HL-60 (cell line): ENCODE results near the gene HSPB3.

Source experiments
- DNase-seq, 2 experiments: peaks; one replicate each; pipeline ENCODE4 v3.0.0-alpha.2; 2010 to 2020; ENCODE audit warnings: low read depth in 1 of 2, low spot score in 1 of 2
- H3K27ac ChIP-seq: fragments of 250-450 bp; sonication (Bioruptor Pico); replicated peaks from 2 replicates; pipeline ENCODE4 v1.5.1; 2020; ENCODE audit warnings: mild to moderate bottlenecking, moderate library complexity
- H3K27me3 ChIP-seq: fragments of 250-450 bp; sonication (Bioruptor Pico); 2 replicates; pipeline ENCODE4 v1.5.1; 2021; ENCODE audit warnings: mild to moderate bottlenecking, moderate library complexity; ENCODE audit not compliant: insufficient read depth, poor library complexity, severe bottlenecking
- H3K4me3 ChIP-seq: replicated peaks from 2 replicates; pipeline ENCODE4 v1.5.1; 2011; ENCODE audit warnings: mild to moderate bottlenecking, control low read depth, low read length; ENCODE audit not compliant: insufficient read depth
- GABPA ChIP-seq: IDR thresholded peaks from 2 replicates; pipeline ENCODE4 v1.6.1; 2012; ENCODE audit warnings: low read depth
- POLR2AphosphoS5 ChIP-seq: IDR thresholded peaks from 2 replicates; pipeline ENCODE4 v1.6.1; 2012; ENCODE audit warnings: low read depth
- REST ChIP-seq: IDR thresholded peaks from 2 replicates; pipeline ENCODE4 v1.6.1; 2012; ENCODE audit warnings: low read depth; ENCODE audit not compliant: insufficient replicate concordance
- SPI1 ChIP-seq: IDR thresholded peaks from 2 replicates; pipeline ENCODE4 v1.6.1; 2012; ENCODE audit warnings: low read depth, mild to moderate bottlenecking, borderline replicate concordance
- TF ChIP-seq, protein P1 (sequence below): IDR thresholded peaks from one replicate; pipeline ENCODE4 v1.5.1; 2011; ENCODE audit warnings: low read length, control low read depth, inconsistent platforms; ENCODE audit not compliant: insufficient read depth

HSPB3 gene

DNA sequence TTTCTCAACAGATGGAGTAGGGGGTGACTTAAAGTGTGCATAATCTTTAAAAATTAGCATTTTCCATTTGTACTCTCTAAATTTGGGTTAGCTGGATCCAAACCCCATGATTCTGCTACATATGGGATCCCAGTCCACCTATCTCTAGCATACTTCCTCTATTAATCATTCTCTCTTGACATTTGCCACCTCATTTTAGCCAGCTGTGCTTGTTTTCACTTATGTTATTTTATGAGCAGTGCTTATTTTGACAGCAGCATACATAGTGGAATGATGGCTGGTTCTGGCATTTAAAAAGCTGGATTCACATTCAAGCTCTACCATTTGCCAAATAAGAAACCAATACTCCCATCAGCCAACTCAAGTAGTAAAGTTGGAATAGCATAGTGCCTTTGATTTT, 39.5 kb downstream of the HSPB3 start:
- no peak overlapping the region for H3K27ac ChIP-seq
- TF ChIP-seq, protein P1, sequence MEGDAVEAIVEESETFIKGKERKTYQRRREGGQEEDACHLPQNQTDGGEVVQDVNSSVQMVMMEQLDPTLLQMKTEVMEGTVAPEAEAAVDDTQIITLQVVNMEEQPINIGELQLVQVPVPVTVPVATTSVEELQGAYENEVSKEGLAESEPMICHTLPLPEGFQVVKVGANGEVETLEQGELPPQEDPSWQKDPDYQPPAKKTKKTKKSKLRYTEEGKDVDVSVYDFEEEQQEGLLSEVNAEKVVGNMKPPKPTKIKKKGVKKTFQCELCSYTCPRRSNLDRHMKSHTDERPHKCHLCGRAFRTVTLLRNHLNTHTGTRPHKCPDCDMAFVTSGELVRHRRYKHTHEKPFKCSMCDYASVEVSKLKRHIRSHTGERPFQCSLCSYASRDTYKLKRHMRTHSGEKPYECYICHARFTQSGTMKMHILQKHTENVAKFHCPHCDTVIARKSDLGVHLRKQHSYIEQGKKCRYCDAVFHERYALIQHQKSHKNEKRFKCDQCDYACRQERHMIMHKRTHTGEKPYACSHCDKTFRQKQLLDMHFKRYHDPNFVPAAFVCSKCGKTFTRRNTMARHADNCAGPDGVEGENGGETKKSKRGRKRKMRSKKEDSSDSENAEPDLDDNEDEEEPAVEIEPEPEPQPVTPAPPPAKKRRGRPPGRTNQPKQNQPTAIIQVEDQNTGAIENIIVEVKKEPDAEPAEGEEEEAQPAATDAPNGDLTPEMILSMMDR, result no peak
- TF ChIP-seq REST (no peak), POLR2AphosphoS5 (no peak), SPI1 (no peak), GABPA (no peak)
- H3K27me3 ChIP-seq, result no peaks in the 10 kb centered on the region

More for the DNA sequence above, 39.5 kb downstream of the HSPB3 start:
- no peak overlapping the region for H3K4me3 ChIP-seq
- no peak for DNase-seq
